Keratinocyte (primary cell): ENCODE data around the gene GPR31.

Experiments used
- CTCF ChIP-seq, 3 experiments: IDR thresholded peaks in 1 of 3; conservative IDR thresholded peaks in 1 of 3; optimal IDR thresholded peaks in 1 of 3; 2 replicates in 2 of 3; 3 replicates in 1 of 3; pipeline versions ENCODE3 to v1.5.1; 2011; ENCODE audit warnings: low read length in 3 of 3, mild to moderate bottlenecking in 3 of 3, moderate library complexity in 2 of 3, control low read depth in 1 of 3, inconsistent platforms in 1 of 3; ENCODE audit not compliant: insufficient read depth in 2 of 3; ENCODE audit errors: extremely low read depth in 1 of 3
- EZH2 ChIP-seq: IDR thresholded peaks from one replicate; pipeline ENCODE4 v1.6.1; 2012; ENCODE audit warnings: inconsistent platforms, mild to moderate bottlenecking, low read length, moderate library complexity

GRCh38 chr6:167142433-167142761, 15.4 kb downstream of the GPR31 start:
- TF ChIP-seq CTCF (optimal IDR thresholded peaks at IDR 0.05 in 1 of 3, IDR thresholded peaks at IDR 0.05 in 1 of 3, conservative IDR thresholded peaks at IDR 0.05 in 1 of 3; ENCODE audit: extremely low read depth in 1 of 3, insufficient read depth in 2 of 3, low read length in 3 of 3) (no peak), EZH2 (no peak)
